Common myeloid progenitor, CD34-positive (primary cell): ENCODE measurements around the gene UNC45A.
"Not testable (repeated sequence)": the region's sequence is repeated elsewhere in the genome, so short reads cannot be mapped to it uniquely, and the experiment has no call there.

Experiments used
- CTCF ChIA-PET: fragments of 350-600 bp; sonication (Branson Sonifier 250); formaldehyde crosslinking; loops from one replicate; lab custom pipeline; 2021; ENCODE audit warnings: antibody characterized with exemption; lab: Charles Lee
- POLR2A ChIA-PET: fragments of 350-600 bp; sonication (Branson Sonifier 250); formaldehyde crosslinking; loops from one replicate; lab custom pipeline; 2021; ENCODE audit warnings: antibody characterized with exemption; lab: Charles Lee
- DNase-seq, 3 donors: peaks; one replicate each; pipeline versions ENCODE4 v3.0.0 to v3.0.0-alpha.2; 2013
- H3K27ac ChIP-seq, 2 experiments: 1 replicate in 1 of 2; 2 replicates in 1 of 2; pipeline ENCODE4 v1.7.0; 2013; ENCODE audit warnings: inconsistent platforms in 2 of 2, low read length in 2 of 2, mild to moderate bottlenecking in 2 of 2, low read depth in 1 of 2, moderate library complexity in 1 of 2; ENCODE audit not compliant: severe bottlenecking in 2 of 2, insufficient read depth in 1 of 2, poor library complexity in 1 of 2
- H3K27me3 ChIP-seq, 5 experiments: replicated peaks in 2 of 5; 1 replicate in 3 of 5; 2 replicates in 2 of 5; pipeline versions ENCODE4 v1.6.1 to v1.7.0; 2013; ENCODE audit warnings: low read length in 4 of 5, mild to moderate bottlenecking in 2 of 5, moderate library complexity in 2 of 5, inconsistent platforms in 1 of 5; ENCODE audit not compliant: insufficient read depth in 5 of 5, control insufficient read depth in 4 of 5
- H3K36me3 ChIP-seq, 4 experiments: 1 replicate in 2 of 4; 2 replicates in 2 of 4; pipeline versions ENCODE4 v1.6.1 to v1.7.0; 2013; ENCODE audit warnings: low read length in 3 of 4, control low read depth in 1 of 4, mild to moderate bottlenecking in 1 of 4; ENCODE audit not compliant: control insufficient read depth in 4 of 4, insufficient read depth in 4 of 4
- H3K4me1 ChIP-seq, 4 experiments: 1 replicate in 3 of 4; 2 replicates in 1 of 4; pipeline versions ENCODE4 v1.6.1 to v1.7.1; 2013; ENCODE audit warnings: low read length in 3 of 4, mild to moderate bottlenecking in 3 of 4, control low read depth in 1 of 4, inconsistent platforms in 1 of 4, moderate library complexity in 1 of 4; ENCODE audit not compliant: control insufficient read depth in 4 of 4, insufficient read depth in 4 of 4; ENCODE audit errors: control extremely low read depth in 1 of 4
- H3K4me3 ChIP-seq, 7 experiments: 1 replicate in 4 of 7; 2 replicates in 3 of 7; pipeline versions ENCODE4 v1.5.1 to v1.7.0; 2013; ENCODE audit warnings: mild to moderate bottlenecking in 7 of 7, low read length in 6 of 7, moderate library complexity in 6 of 7, inconsistent platforms in 2 of 7, low read depth in 2 of 7, control low read depth in 1 of 7; ENCODE audit not compliant: insufficient read depth in 4 of 7, control insufficient read depth in 1 of 7; ENCODE audit errors: extremely low read depth in 1 of 7
- H3K9me3 ChIP-seq, 5 experiments: 1 replicate in 4 of 5; 2 replicates in 1 of 5; pipeline versions ENCODE4 v1.6.1 to v1.7.1; 2013; ENCODE audit warnings: low read length in 4 of 5, mild to moderate bottlenecking in 2 of 5, inconsistent platforms in 1 of 5, low read depth in 1 of 5, moderate library complexity in 1 of 5; ENCODE audit not compliant: control insufficient read depth in 4 of 5, insufficient read depth in 2 of 5; ENCODE audit errors: control extremely low read depth in 1 of 5
- WGBS: methylation state at CpG from one replicate; pipeline ENCODE4 v1.1.5; 2013; ENCODE audit not compliant: insufficient coverage; 5-methylcytosine and 5-hydroxymethylcytosine counted together

Gene UNC45A

DNA sequence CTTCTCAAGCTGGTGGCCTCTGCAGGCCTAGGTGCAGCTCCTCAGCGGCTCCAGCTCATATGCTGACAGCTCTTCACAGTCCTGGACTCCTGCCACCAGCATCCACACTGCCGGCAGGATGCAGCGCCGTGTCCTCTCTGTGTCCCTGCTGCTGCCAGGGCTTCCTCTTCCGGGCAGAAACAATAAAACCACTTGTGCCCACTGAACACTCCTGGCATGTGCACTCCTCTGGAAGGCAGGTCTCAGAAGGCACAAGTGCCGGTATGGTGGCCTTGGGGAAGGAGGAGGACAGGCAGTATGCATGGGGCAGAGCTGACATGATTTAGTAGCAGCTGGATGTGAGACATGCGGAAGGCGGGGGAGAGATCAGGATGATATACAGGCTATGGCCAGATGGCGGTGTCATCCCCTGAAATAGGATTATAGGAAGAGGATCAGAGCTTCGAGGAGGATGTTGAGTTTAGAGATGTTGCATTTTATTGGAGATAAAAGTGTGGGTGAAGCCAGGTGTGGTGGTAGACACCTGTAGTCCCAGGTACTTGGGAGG is 39.4 kb upstream of the UNC45A start:
- peaks cover 12 to 53% (median 46%) of the 10 kb centered on the region in 4 experiments for H3K36me3 ChIP-seq
- no peak overlapping the region for H3K4me3 ChIP-seq
- peak in 1 of 3 donors; percentile 40 for DNase-seq
- WGBS: 89% methylated on average over 9 of the region's 10 CpGs
- H3K4me1 ChIP-seq: no peaks in the 10 kb centered on the region
- H3K9me3 ChIP-seq: no peaks in the 10 kb centered on the region
- ChIA-PET CTCF (interaction anchor here (0.8 to 16.2 kb wide), 9 partner anchors 10 to 574 kb away, joined by 3 to 258 read pairs (median 4); partner anchors contain the start of genes FURIN, HDDC3 and UNC45A), POLR2A (no interaction called here)
- no peaks in the 10 kb centered on the region for H3K27me3 ChIP-seq
- no peak overlapping the region for H3K27ac ChIP-seq

DNA sequence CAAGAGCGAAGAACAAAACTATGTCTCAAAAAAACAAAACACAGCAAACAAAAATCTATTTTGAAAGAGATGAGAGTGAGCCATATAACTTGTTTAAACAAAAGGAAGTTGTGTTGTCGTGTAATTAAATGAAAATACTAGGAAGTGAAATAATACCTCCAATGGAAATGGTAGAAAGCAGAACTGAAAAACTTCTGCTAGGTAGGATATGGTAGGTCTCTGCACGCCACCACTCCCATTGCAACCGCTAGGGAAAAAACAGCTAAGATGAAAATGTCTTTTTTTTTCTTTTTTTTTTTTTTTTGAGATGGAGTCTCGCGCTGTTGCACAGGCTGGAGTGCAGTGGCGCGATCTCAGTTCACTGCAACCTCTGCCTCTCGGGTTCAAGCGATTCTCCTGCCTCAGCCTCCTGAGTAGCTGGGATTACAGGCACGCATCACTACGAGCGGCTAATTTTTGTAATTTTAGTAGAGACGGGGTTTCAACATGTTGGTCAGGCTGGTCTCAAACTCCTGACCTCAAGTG is 37.9 kb upstream of the UNC45A start:
- DNase-seq: peak in 2 of 3 donors; percentile 53 to 61
- H3K9me3 ChIP-seq, H3K27me3 ChIP-seq, POLR2A ChIA-PET, H3K4me3 ChIP-seq, H3K27ac ChIP-seq: not testable (repeated sequence)
- CTCF ChIA-PET: interaction anchor here (1.2 to 16.2 kb wide), 5 partner anchors 9 to 36 kb away, joined by 3 to 258 read pairs (median 25); partner anchors contain the start of genes HDDC3 and UNC45A
- Histone ChIP-seq H3K4me1 (peaks cover 0 to 12% (median 10%) of the 10 kb centered on the region in 4 experiments), H3K36me3 (peaks cover 7 to 38% (median 32%) of the 10 kb centered on the region in 4 experiments)
- 98% methylated on average over 10 of the region's 14 CpGs for WGBS

DNA sequence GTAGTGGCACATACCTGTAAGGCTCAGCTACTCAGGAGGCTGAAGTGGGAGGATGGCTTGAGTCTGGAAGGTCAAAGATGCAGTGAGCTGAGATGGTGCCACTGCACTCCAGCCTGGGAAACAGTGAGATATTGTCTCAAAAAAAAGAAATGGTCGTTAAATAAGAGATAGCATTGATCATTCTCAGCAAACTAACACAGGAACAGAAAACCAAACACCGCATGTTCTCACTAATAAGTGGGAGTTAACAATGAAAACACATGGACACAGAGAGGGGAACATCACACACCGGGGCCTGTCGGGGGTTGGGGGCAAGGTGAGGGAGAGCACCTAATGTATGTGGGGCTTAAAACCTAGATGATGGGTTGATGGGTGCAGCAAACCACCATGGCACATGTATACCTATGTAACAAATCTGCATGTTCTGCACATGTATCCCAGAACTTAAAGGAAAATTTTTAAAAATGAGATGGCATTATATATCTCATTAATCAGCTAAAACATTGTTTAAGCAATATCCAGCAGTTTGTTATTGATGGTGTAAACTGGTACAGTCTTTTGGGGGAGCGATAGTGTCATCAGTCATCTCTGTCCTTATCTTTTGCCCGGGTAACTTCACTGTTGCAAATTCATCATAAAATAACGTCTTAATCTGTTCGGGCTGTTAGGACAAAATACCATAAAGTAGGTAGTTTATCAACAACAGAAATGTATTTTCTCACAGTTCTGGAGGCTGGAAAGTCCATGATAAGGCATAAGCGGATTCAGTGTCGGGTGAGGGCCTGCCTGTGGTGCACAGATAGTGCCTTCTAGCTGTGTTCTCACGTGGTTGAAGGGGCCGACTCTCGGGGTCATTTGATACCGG is 33.7 kb upstream of the UNC45A start:
- peak overlapping the region; percentile 85 to 93 for H3K27ac ChIP-seq
- no peaks in the 10 kb centered on the region for H3K27me3 ChIP-seq
- WGBS: 8% methylated on average over 2 of the region's 14 CpGs
- no peaks in the 10 kb centered on the region for H3K9me3 ChIP-seq
- ChIA-PET CTCF (interaction anchor here (1.4 to 16.2 kb wide), 7 partner anchors 8 to 32 kb away, joined by 3 to 258 read pairs (median 6); partner anchors contain the start of genes FES, HDDC3 and UNC45A), POLR2A (interaction anchor here (2.6 to 3.7 kb wide), 2 partner anchors 16 to 30 kb away, joined by 8 to 32 read pairs; partner anchors contain the start of genes FES and HDDC3)
- peak; percentile 83 to 94 (median 87) for DNase-seq
- H3K36me3 ChIP-seq: peaks cover 5 to 21% (median 19%) of the 10 kb centered on the region in 4 experiments
- peaks cover 2 to 24% (median 20%) of the 10 kb centered on the region in 4 experiments for H3K4me1 ChIP-seq
- peak overlapping the region in 4 of 7 experiments; percentile 69 to 81 (median 77) for H3K4me3 ChIP-seq

DNA sequence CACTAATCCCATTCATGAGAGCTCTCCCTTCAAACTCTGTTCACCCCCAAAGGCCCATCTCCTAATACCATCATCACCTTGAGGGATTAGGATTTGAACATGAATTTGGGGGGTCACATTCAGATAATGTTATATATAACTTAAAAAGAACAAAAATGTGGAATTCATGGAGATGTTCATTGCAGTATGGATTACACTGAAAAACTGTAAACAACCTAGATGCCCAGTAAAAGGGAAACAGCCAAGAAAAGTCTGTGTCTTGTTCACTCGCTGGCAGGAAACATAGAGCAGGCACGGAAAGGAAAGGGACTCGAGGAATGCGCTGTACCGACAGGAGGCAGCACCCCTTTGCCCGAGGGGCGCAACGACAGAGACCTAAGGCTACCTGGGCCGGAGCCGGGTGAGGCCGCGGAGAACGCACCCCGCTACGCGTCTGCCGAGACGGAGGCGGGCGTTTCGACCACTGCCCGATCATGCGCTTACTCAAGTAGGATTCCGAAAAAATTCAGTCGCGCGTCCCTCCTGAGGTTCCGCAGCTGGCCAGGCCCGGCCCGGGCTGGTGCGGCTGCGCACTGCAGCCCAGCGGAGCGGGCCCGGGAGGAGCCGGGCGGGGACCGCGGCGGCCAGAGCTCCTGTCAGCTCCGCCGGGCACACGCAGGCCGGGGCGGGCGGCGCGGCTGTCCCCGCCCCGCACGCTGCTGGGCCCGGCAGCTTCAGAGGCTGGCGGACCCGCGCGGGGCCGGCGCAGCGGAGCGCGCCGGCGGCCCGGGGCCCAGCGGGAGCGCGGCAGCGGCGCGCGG is 32.8 kb upstream of the UNC45A start:
- no peaks in the 10 kb centered on the region for H3K27me3 ChIP-seq
- WGBS: 0% methylated on average over 71 of the region's 71 CpGs
- H3K27ac ChIP-seq: peak overlapping the region; percentile 85 to 93
- ChIA-PET CTCF (interaction anchor here (0.7 to 16.2 kb wide), 6 partner anchors 9 to 371 kb away, joined by 3 to 258 read pairs (median 14); partner anchors contain the start of genes FES, HDDC3 and UNC45A), POLR2A (interaction anchor here (0.5 to 3.7 kb wide), 7 partner anchors 14 to 204 kb away, joined by 3 to 32 read pairs (median 4); partner anchors contain the start of genes FES, HDDC3, RCCD1 and UNC45A)
- DNase-seq: peak; percentile 74 to 82 (median 80)
- peak overlapping the region; percentile 69 to 85 (median 79) for H3K4me3 ChIP-seq
- no peaks in the 10 kb centered on the region for H3K9me3 ChIP-seq
- H3K4me1 ChIP-seq: peaks cover 2 to 24% (median 20%) of the 10 kb centered on the region in 4 experiments
- H3K36me3 ChIP-seq: peaks cover 5 to 26% (median 26%) of the 10 kb centered on the region in 4 experiments

DNA sequence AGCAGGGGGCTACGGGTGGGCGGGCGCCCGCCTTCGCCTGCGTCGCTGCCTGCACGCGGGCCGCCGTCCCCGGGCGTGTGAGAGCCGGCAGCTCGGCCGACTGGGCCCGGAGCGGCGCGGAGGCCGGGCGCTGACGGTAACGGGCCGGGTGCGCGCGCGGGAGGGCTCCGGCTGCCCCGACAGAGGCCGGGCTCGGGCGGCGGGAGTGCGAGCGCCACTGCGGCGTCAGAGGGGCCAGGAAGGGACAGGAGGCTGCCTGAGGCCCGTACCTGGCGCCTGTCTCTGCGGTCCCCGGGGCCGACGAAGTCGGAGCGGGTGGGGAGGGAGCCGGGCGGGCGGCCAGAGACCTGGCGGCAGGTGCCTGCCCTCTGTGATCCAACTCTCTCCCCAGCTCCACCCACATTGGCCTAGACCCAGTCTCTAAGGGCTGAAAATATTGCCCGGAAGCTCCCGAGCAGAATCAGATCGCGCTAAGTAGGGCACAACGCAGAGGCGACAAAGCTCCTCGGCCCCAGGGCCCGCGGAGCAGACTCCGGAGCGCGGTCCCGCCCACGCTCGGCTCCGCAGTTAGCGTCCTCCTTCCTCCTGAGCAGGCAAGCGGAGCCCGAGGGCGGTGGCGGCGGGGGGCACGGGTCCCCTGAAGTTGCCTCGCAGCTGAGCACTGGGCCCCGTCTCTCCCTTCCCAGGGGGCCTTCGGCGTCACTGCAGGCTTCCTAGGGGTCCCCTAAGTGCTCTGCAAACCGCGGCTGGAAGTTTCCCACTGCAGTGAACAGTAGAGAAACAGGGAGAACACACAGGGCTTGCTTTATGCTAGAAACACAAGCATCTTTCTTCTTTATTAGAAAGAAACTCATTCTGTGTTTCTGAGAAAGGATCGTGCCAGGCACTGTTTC is 32.0 kb upstream of the UNC45A start, which contains the start of gene MAN2A2:
TSS of gene MAN2A2 (plus strand) at position 463 of the 893 bp plus-strand sequence. CDS start 906 bp downstream, outside the sequence.
- peak; percentile 68 to 82 (median 79) for DNase-seq
- Histone ChIP-seq H3K36me3 (peaks cover 8 to 35% (median 31%) of the 10 kb centered on the region in 4 experiments), H3K27me3 (no peaks in the 10 kb centered on the region), H3K4me1 (peaks cover 2 to 24% (median 20%) of the 10 kb centered on the region in 4 experiments), H3K4me3 (peak within 1 kb of the TSS; percentile 69 to 85 (median 79)), H3K9me3 (no peaks in the 10 kb centered on the region), H3K27ac (peak within 1 kb of the TSS; percentile 85 to 93)
- POLR2A ChIA-PET: interaction anchor here (0.5 to 3.7 kb wide), 7 partner anchors 13 to 205 kb away, joined by 3 to 32 read pairs (median 4); partner anchors contain the start of genes FES, HDDC3, RCCD1 and UNC45A
- CTCF ChIA-PET: interaction anchor here (0.7 to 16.2 kb wide), 10 partner anchors 10 to 908 kb away, joined by 3 to 258 read pairs (median 4); partner anchors contain the start of genes HDDC3 and UNC45A
- WGBS: under 1% methylated on average over 64 of the region's 81 CpGs
